ES-I3 (cell line): ENCODE data around the gene ATXN7L1.

Source experiments
- H3K36me3 ChIP-seq: 2 replicates; pipeline ENCODE4 v1.6.1; 2013; ENCODE audit warnings: mild to moderate bottlenecking, low read length, control low read depth, moderate library complexity; ENCODE audit not compliant: insufficient read depth
- H3K4me1 ChIP-seq: 2 replicates; pipeline ENCODE4 v1.6.1; 2013; ENCODE audit warnings: mild to moderate bottlenecking, control low read depth, low read length; ENCODE audit not compliant: insufficient read depth
- H3K9ac ChIP-seq: 2 replicates; pipeline ENCODE4 v1.6.1; 2013; ENCODE audit warnings: low read depth, mild to moderate bottlenecking, low read length, moderate library complexity
- H3K9me3 ChIP-seq: 2 replicates; pipeline ENCODE4 v1.6.1; 2013; ENCODE audit warnings: mild to moderate bottlenecking, low read length, moderate library complexity; ENCODE audit not compliant: control insufficient read depth, insufficient read depth

Gene ATXN7L1

GRCh38 chr7:105765846-105766245, 110.6 kb downstream of the ATXN7L1 start:
- Histone ChIP-seq H3K9me3 (no peaks in the 10 kb centered on the region), H3K9ac (no peak overlapping the region), H3K36me3 (no peaks in the 10 kb centered on the region), H3K4me1 (peaks cover 22% of the 10 kb centered on the region)

GRCh38 chr7:105764506-105764905, 111.9 kb downstream of the ATXN7L1 start:
- Histone ChIP-seq H3K9me3 (no peaks in the 10 kb centered on the region), H3K4me1 (peaks cover 15% of the 10 kb centered on the region), H3K9ac (no peak overlapping the region)

DNA sequence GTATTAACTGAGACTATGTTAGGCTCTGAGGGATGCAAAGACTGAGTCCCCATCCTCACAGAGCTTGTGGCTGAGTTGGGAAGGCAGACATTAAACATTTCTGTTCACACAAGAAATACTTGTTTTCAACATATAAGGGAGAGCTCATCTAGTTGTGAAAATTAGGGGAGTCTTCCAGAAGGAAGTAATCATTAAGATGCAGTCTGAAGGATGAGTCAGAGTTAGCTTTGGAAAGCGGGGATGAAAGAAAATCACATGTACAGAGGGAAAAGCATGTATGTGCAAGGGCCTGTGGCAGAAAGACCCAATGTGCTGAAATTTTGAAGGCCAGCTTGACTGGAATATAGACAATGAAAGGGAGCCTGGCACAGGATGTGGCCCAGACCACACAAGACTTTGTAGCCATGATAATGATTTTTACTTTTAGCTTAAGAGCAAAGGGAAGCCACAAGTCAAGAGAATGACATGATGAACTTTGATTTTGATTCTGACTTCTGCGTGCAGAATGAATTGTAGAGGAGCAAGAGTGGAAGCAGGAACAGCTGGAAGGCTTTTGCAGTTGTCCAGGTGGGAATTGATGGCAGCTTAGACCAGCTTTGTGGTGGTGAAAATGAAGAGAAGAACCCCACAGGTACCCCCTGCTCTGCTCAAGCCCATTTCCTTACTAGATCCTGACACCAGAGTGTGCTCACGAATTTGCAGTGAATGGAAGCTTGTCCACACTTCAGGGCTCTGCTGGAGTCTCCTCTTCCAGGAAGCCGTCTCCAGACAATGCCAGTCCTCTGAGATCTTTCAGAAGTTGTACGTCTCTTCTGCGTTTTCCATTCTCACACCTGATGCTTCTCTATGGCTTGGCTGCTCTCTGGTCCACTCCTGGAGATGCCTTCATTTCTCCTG, 115.6 kb downstream of the ATXN7L1 start:
- peaks cover 12% of the 10 kb centered on the region for H3K4me1 ChIP-seq
- H3K36me3 ChIP-seq, result no peaks in the 10 kb centered on the region
- H3K9ac ChIP-seq, result no peak overlapping the region
- H3K9me3 ChIP-seq, result no peaks in the 10 kb centered on the region

More at GRCh38 chr7:105764506-105764905, 111.9 kb downstream of the ATXN7L1 start:
- no peaks in the 10 kb centered on the region for H3K36me3 ChIP-seq

DNA sequence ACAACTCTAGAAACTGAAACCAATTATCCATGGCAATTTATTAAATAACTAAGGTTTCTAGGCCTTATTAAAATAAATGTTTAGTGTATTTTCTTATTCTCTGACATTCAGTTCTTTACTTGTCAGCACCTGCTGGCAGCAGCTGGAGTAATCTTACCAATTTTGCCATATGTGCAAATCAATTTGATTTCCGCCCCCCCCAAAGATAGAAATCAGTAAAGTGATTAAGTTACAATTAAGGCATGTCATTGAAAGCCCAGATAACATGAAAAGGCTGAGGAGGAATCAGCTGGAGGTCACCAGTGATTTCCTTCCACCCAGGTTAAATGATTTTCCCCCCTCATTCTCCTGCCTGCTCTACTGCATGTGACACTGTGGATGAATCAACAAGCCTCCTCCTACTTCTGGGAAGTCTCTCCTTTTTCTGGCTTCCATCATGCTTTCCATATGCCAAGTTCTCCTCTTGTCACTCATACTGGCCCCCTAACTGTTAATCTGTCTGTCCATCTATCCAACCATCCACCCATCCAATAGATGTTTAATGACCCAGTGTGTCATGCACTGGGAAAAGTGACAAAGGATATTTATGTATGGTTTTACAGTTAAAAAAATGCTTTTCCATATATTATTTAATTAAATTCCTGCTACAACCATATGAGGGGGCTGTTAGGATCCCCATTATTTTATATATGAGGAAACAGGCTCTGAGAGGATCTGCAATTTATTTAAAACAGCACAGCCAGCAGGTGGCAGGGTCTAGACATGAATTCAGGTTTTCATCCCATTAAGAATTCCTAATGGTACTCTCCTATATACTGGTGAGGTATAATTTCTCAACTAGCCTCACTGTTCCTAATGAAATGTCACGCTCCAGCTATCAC, 116.5 kb downstream of the ATXN7L1 start:
- H3K9me3 ChIP-seq, result no peaks in the 10 kb centered on the region
- H3K4me1 ChIP-seq, result peaks cover 8% of the 10 kb centered on the region
- no peaks in the 10 kb centered on the region for H3K36me3 ChIP-seq
- no peak overlapping the region for H3K9ac ChIP-seq

- H3K9ac ChIP-seq, result no peak overlapping the region
- H3K9me3 ChIP-seq, result no peaks in the 10 kb centered on the region
- H3K36me3 ChIP-seq, result no peaks in the 10 kb centered on the region
- peaks cover 8% of the 10 kb centered on the region for H3K4me1 ChIP-seq
These were observed 120.0 kb downstream of the ATXN7L1 start for GRCh38 chr7:105756367-105756766.

DNA sequence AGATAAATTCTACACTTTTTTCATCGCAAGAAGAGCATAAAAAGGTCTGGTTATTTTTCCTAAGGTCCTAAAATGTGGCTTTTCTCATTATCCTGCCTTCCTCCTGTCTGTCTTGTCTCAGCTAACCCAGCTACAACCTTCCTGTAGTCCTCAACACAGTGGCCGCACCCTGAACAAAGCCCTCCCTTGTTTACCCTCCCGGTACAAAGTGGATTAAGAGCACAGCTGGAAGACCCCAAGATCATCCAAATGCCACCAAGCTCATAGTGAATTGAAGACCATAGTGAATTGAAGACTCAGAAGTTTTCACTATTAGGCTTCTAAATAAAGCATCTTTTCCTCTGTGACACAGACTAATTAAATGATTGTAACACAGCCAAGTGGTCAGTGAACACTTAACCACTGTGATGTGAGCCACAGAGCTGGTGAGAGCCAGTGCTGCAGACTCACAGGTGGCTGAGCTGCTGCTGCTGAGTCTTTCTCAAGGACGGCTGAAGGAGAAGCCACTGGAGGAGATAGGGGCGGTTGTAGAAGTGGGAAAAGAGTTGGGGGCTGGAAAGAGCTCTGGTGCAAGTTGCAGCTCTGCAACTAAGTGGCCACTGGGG, 123.6 kb downstream of the ATXN7L1 start:
- Histone ChIP-seq H3K36me3 (no peaks in the 10 kb centered on the region), H3K9me3 (no peaks in the 10 kb centered on the region), H3K9ac (no peak overlapping the region), H3K4me1 (0 out of 2 replicates have a peak, but pooled peaks cover 12% of the 10 kb centered on the region)

- Histone ChIP-seq H3K9ac (no peak overlapping the region), H3K36me3 (no peaks in the 10 kb centered on the region), H3K4me1 (peaks cover 12% of the 10 kb centered on the region; the same call in 1 of the 2 replicates)
These were observed 125.3 kb downstream of the ATXN7L1 start for GRCh38 chr7:105751054-105751453.

DNA sequence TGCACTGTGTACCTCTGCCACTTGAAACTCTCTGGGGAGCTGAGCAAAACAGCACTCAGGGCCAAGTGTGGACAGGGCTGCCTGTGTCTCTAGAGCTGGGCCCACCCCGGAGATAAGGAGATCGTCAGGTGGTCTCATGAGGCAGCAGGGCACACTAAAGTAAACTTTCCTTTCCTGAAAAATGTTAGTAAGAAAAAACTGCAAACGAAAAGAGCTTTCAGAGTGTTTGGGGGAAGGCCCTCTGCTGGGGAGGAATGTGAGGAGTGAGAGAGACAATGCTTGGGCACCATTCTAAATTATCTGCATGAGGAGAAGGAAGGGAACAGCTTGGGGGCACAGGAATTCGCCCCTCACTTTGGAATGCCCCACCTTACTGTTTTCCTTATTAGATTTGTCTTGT, 127.7 kb downstream of the ATXN7L1 start:
- Histone ChIP-seq H3K9ac (no peak overlapping the region), H3K9me3 (no peaks in the 10 kb centered on the region), H3K36me3 (no peaks in the 10 kb centered on the region), H3K4me1 (peaks cover 12% of the 10 kb centered on the region; the same call in 1 of the 2 replicates)

More at GRCh38 chr7:105751054-105751453, 125.3 kb downstream of the ATXN7L1 start:
- H3K9me3 ChIP-seq, result no peaks in the 10 kb centered on the region

GRCh38 chr7:105745681-105746330, 130.6 kb downstream of the ATXN7L1 start:
- no peaks in the 10 kb centered on the region for H3K36me3 ChIP-seq
- H3K9me3 ChIP-seq, result no peaks in the 10 kb centered on the region
- peaks cover 12% of the 10 kb centered on the region; the same call in 1 of the 2 replicates for H3K4me1 ChIP-seq
- H3K9ac ChIP-seq, result no peak overlapping the region

- H3K36me3 ChIP-seq, result no peaks in the 10 kb centered on the region
- H3K9me3 ChIP-seq, result no peaks in the 10 kb centered on the region
- no peak overlapping the region for H3K9ac ChIP-seq
- peaks cover 9% of the 10 kb centered on the region; the same call in 1 of the 2 replicates for H3K4me1 ChIP-seq
These were observed 132.1 kb downstream of the ATXN7L1 start for GRCh38 chr7:105744258-105744657.

GRCh38 chr7:105743351-105744090, 132.9 kb downstream of the ATXN7L1 start:
- no peaks in the 10 kb centered on the region for H3K9me3 ChIP-seq
- peaks cover 2% of the 10 kb centered on the region; the same call in 1 of the 2 replicates for H3K4me1 ChIP-seq
- no peaks in the 10 kb centered on the region for H3K36me3 ChIP-seq
- H3K9ac ChIP-seq, result no peak overlapping the region

GRCh38 chr7:105742787-105743186, 133.6 kb downstream of the ATXN7L1 start:
- no peaks in the 10 kb centered on the region for H3K9me3 ChIP-seq

DNA sequence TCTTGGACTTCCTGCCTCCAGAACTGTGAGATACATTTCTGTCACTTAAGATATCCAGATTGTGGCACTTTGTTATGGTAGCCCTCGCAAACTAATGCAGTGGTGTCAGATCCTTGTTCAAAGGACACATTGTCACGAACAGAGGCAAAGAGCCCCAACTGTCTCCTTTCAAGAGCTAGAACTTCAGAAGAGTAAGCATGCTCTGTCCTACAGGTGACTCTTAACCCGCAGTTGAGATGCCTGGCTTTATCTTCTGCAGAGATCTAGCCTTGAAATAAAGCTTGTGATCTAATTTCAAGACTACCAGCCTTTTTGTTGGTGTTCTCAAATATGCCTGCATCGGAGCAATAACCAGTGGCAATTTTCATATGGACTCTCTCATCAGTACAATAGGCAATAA, 134.4 kb downstream of the ATXN7L1 start:
- H3K36me3 ChIP-seq, result no peaks in the 10 kb centered on the region
- no peak overlapping the region for H3K9ac ChIP-seq

More at GRCh38 chr7:105742787-105743186, 133.6 kb downstream of the ATXN7L1 start:
- Histone ChIP-seq H3K36me3 (no peaks in the 10 kb centered on the region), H3K9ac (no peak overlapping the region), H3K4me1 (no peaks in the 10 kb centered on the region; the same call in 1 of the 2 replicates)

More for the DNA sequence above, 134.4 kb downstream of the ATXN7L1 start:
- H3K4me1 ChIP-seq, result no peaks in the 10 kb centered on the region; the same call in 1 of the 2 replicates
- no peaks in the 10 kb centered on the region for H3K9me3 ChIP-seq
